Colonic mucosa (tissue), 4 donors: ENCODE measurements around the gene MSANTD2. TPM values are rescaled to one million over a fixed set of nuclear protein-coding genes. Genes with fewer than 3 reads are reported as not detected.

Experiments used
- DNase-seq: peaks from one replicate; pipeline ENCODE4 v3.0.0-alpha.2; 2020
- H3K27ac ChIP-seq: fragments of 200-600 bp; one replicate; pipeline ENCODE4 v1.8.0; 2021
- H3K27me3 ChIP-seq: fragments of 200-600 bp; one replicate; pipeline ENCODE4 v1.8.0; 2021
- H3K36me3 ChIP-seq: fragments of 200-600 bp; one replicate; pipeline ENCODE4 v1.8.0; 2021
- H3K4me1 ChIP-seq: fragments of 200-600 bp; one replicate; pipeline ENCODE4 v1.8.0; 2021; ENCODE audit warnings: mild to moderate bottlenecking
- H3K4me3 ChIP-seq: fragments of 200-600 bp; one replicate; pipeline ENCODE4 v1.8.0; 2021
- H3K9ac ChIP-seq, 2 donors: one replicate each; pipeline ENCODE4 v1.7.0; 2013; ENCODE audit warnings: control low read depth in 2 of 2, low read depth in 2 of 2, low read length in 2 of 2
- H3K9me3 ChIP-seq: fragments of 200-600 bp; one replicate; pipeline ENCODE4 v1.8.0; 2021
- intact Hi-C: fragments of 100-400 bp; cut with DNase I; formaldehyde crosslinking; loops from one replicate; pipeline ENCODE4 v1.14.1; 2022
- total RNA-seq, 2 donors: library from RNA; stranded (reverse); fragmentation: NEBNext Ultra II Directional in 1 of 2; extraction: Animal tissue kit (Norgen Biotek cat#: 25700) in 1 of 2; gene quantifications; one replicate each; pipeline ENCODE4 v1.2.1, GENCODE V29; 2021
- TF ChIP-seq, protein P1 (sequence below): fragments of 200-600 bp; IDR thresholded peaks from one replicate; pipeline ENCODE4 v1.8.0; 2022; ENCODE audit warnings: antibody characterized with exemption, mild to moderate bottlenecking
- donor health status: healthy.
- donor health status: DM: no; HTN: no; CAD: no.
- donor health status: DM: no; HTN: no; CAD: no.

MSANTD2 gene
- total RNA-seq, result 10 to 100 TPM in 1 of 2 donors, 1 to 10 TPM in 1; 7.0 to 12.7 TPM

DNA sequence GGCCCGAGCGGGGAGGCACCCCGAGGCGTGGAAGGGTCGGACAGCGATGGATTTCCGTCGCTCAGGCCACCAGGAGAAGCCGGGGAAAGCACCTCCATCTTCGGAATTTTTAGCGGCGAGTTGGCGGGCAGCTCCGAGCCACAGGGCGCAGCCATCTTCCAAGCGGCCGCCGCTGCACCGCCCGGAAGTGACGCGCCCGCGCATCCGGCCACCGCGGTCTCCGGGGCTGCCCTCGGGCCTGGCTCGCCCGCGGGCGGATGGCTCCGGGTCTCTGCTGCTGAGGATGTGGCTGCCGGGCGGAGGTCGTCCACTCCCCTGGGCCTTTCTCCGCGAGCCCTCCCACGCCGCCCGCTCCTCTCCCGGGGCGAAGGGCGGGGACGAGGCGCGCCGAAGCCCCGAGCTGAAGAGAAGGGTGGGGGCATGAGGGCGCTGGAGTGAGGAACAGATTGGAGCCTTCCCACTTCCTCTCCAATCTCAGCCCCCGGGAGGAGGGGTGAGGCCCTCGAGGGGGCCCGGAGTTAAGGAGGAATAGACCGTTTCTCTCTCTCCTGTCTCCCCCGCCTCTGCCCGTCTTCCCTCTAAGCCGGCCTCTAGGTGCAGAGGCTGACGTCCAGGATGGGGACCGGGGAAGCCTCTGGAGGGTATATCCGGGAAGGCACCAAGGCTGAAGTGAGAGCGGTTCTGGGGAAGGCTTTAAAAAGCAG lies at the start of gene MSANTD2:
MSANTD2 (minus strand) TSS at position 181 of the 704 bp plus-strand sequence; CDS start at position 155, 26 bp downstream.
- H3K36me3 ChIP-seq, result no peaks in the 10 kb centered on the region
- peak within 1 kb of the TSS; percentile 93 for H3K27ac ChIP-seq
- intact Hi-C loops, result loop anchor here (5.0 kb wide), 1 partner anchor 37 kb away; no protein-coding TSS in a partner anchor
- TF ChIP-seq, protein P1, sequence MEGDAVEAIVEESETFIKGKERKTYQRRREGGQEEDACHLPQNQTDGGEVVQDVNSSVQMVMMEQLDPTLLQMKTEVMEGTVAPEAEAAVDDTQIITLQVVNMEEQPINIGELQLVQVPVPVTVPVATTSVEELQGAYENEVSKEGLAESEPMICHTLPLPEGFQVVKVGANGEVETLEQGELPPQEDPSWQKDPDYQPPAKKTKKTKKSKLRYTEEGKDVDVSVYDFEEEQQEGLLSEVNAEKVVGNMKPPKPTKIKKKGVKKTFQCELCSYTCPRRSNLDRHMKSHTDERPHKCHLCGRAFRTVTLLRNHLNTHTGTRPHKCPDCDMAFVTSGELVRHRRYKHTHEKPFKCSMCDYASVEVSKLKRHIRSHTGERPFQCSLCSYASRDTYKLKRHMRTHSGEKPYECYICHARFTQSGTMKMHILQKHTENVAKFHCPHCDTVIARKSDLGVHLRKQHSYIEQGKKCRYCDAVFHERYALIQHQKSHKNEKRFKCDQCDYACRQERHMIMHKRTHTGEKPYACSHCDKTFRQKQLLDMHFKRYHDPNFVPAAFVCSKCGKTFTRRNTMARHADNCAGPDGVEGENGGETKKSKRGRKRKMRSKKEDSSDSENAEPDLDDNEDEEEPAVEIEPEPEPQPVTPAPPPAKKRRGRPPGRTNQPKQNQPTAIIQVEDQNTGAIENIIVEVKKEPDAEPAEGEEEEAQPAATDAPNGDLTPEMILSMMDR, result no peak
- H3K9ac ChIP-seq, result peak within 1 kb of the TSS; percentile 82 to 87
- DNase-seq, result peak; percentile 81
- H3K9me3 ChIP-seq, result no peaks in the 10 kb centered on the region
- H3K4me1 ChIP-seq, result peaks cover 10% of the 10 kb centered on the region
- peak within 1 kb of the TSS; percentile 89 for H3K4me3 ChIP-seq
- H3K27me3 ChIP-seq, result no peaks in the 10 kb centered on the region

DNA sequence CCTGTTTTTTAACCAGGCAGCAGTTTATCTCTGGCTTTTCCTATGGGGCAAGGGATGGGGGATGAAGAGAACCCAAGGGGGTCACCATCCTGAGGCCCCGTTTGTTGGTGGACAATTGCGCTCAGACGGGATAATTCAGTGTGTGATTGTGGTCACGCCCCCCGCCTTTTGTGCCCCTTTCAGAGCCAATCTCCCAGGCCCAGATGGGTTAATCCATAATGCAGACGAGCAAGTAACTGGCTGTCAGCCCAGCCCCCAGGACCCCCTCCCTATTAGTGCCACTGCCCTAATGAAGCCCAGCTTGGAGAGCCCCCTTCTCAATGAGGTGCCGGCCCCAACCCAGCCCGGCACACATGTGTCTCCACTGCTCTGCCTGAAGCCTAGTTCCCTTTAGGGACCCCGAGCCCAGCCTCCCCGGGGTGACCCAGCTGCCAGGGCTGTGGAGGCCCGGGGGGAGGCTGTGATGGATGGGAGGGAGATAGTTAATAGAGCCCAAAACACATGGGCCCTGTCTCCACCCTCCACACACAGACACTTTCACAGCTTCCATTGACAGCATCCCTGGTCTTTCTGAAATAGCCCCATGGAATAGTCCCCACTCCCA lies 46.0 kb upstream of the MSANTD2 start:
- intact Hi-C loops, result no loop called here
- TF ChIP-seq, protein P1, result no peak
- no peaks in the 10 kb centered on the region for H3K4me1 ChIP-seq
- H3K27ac ChIP-seq, result no peak overlapping the region
- H3K36me3 ChIP-seq, result no peaks in the 10 kb centered on the region
- no peaks in the 10 kb centered on the region for H3K9me3 ChIP-seq
- no peak for DNase-seq
- H3K27me3 ChIP-seq, result peaks cover 63% of the 10 kb centered on the region
- no peak overlapping the region for H3K4me3 ChIP-seq
- no peak overlapping the region for H3K9ac ChIP-seq

DNA sequence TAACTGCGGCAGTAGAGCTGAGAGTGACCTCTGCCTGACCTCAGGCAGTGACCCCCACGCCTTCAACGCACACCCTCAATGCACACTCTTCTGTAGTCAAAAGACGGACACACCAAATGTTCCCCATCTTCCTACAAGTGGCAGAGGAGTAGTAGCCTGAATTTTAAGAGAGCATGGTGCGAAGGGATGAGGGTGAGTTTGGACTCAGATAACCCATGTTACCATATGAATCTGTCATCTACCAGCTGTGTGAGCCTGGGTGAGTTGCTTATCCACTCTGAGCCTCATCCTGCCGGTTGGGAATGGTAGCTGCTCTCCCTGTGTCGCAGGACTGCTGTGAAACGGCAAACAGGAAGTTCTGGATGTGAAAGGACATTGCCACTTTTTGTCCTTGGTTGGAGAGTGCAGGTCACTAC lies 44.5 kb upstream of the MSANTD2 start:
- no peak overlapping the region for H3K9ac ChIP-seq
- DNase-seq, result no peak
- TF ChIP-seq, protein P1, result no peak
- H3K4me1 ChIP-seq, result peaks cover 3% of the 10 kb centered on the region
- no peak overlapping the region for H3K27ac ChIP-seq
- peaks cover 77% of the 10 kb centered on the region for H3K27me3 ChIP-seq
- intact Hi-C loops, result no loop called here
- no peaks in the 10 kb centered on the region for H3K36me3 ChIP-seq
- H3K9me3 ChIP-seq, result no peaks in the 10 kb centered on the region
- no peak overlapping the region for H3K4me3 ChIP-seq

DNA sequence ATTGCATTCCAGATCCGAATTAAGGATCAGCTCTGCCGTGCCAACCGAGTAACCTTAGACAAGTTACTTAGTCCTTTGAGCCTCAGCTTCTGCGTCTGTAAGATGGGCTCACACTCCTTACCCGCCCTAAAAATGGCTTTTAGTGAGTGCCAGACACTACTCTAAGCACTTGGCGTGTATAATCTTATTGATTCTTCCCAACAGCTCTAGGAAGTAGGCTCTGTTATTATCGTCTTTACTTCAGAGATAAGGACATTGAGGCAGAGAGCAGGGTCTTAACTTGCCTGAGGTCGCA lies 43.4 kb upstream of the MSANTD2 start:
- intact Hi-C loops, result no loop called here

DNA sequence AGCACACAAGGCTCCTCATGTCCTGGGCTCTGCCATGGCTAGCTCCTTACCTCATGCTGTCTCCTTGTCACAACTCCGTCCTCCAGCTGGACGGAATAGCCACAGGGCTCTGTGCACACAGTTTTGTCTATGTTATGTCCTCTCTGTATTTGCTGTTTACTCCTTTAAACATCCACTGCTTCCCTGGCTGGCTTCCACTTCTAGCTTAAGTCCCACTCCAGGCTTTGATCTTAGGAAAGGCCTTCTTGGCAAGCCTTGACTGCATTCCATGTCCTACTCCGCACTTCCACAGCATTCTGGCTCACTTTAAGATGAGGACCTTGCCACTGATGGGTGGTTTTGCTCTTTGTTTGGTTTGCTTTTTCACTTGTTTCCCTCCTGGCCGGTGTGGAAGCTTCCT lies 42.1 kb upstream of the MSANTD2 start:
- TF ChIP-seq, protein P1, result no peak
- intact Hi-C loops, result no loop called here
- DNase-seq, result no peak
- Histone ChIP-seq H3K9me3 (no peaks in the 10 kb centered on the region), H3K4me3 (no peak overlapping the region), H3K27ac (no peak overlapping the region), H3K27me3 (peaks cover 87% of the 10 kb centered on the region), H3K4me1 (peaks cover 11% of the 10 kb centered on the region), H3K36me3 (no peaks in the 10 kb centered on the region), H3K9ac (no peak overlapping the region)

More for the DNA sequence above, 43.4 kb upstream of the MSANTD2 start:
- H3K9me3 ChIP-seq, result no peaks in the 10 kb centered on the region
- TF ChIP-seq, protein P1, result no peak
- H3K27me3 ChIP-seq, result peaks cover 78% of the 10 kb centered on the region
- no peaks in the 10 kb centered on the region for H3K36me3 ChIP-seq
- no peak overlapping the region for H3K4me3 ChIP-seq
- H3K4me1 ChIP-seq, result peaks cover 11% of the 10 kb centered on the region
- DNase-seq, result no peak
- no peak overlapping the region for H3K9ac ChIP-seq
- H3K27ac ChIP-seq, result no peak overlapping the region
